Epithelial cell of umbilical artery (primary cell): ENCODE results near the gene CD83. TPM values are rescaled to one million over a fixed set of nuclear protein-coding genes. Genes with fewer than 3 reads are reported as not detected.

Source experiments
- total RNA-seq: library from RNA; depleted of rRNA; stranded (reverse); fragments of >200 nt; gene quantifications from 2 replicates; pipeline ENCODE4 v1.2.3, GENCODE V29; 2014

Gene CD83, protein sequence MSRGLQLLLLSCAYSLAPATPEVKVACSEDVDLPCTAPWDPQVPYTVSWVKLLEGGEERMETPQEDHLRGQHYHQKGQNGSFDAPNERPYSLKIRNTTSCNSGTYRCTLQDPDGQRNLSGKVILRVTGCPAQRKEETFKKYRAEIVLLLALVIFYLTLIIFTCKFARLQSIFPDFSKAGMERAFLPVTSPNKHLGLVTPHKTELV
- 0.32 and 1.2 TPM in 2 replicates for total RNA-seq

GRCh38 chr6:14117158-14118090 is at the start of gene CD83:
TSS of gene CD83 (plus strand) at chr6:14117772. CDS start at chr6:14117812, 40 bp downstream.

Other genes starting within 250 kb of the CD83 start
- 0.32 and 0.61 TPM in 2 replicates for gene RNF182, start 192.8 kb upstream of the CD83 start, total RNA-seq